HG02571 (cell line): ENCODE results near the gene AIMP2.
"Not testable (repeated sequence)": the region's sequence is repeated elsewhere in the genome, so short reads cannot be mapped to it uniquely, and the experiment has no call there.

ENCODE experiments used
- ATAC-seq: cut with Tn5 transposase; IDR thresholded peaks from one replicate; pipeline ENCODE4 v1.9.1; 2021; ENCODE audit warnings: mild to moderate bottlenecking, moderate library complexity; ENCODE audit not compliant: unreplicated experiment

Gene AIMP2

GRCh38 chr7:6026011-6026819 lies 17.1 kb downstream of the AIMP2 start:
- peak; percentile 51 for ATAC-seq

- no peak for ATAC-seq
Measured at GRCh38 chr7:6026820-6027311, 17.8 kb downstream of the AIMP2 start.

- ATAC-seq, result no peak
Measured at GRCh38 chr7:6027806-6028365, 18.8 kb downstream of the AIMP2 start.

GRCh38 chr7:6028563-6028962 lies 19.5 kb downstream of the AIMP2 start:
- no peak for ATAC-seq

GRCh38 chr7:6030988-6031387 lies 21.9 kb downstream of the AIMP2 start, which contains the start of gene ANKRD61:
TSS of gene ANKRD61 (plus strand) at chr7:6031376. CDS start at chr7:6031376, 0 bp downstream.
- ATAC-seq, result no peak

- ATAC-seq, result no peak
Measured at GRCh38 chr7:6031567-6031966, 22.5 kb downstream of the AIMP2 start.

GRCh38 chr7:6032167-6032566 lies 23.1 kb downstream of the AIMP2 start:
- no peak for ATAC-seq

GRCh38 chr7:6032641-6033040 lies 23.6 kb downstream of the AIMP2 start:
- ATAC-seq, result no peak

- ATAC-seq, result no peak
Measured at GRCh38 chr7:6035165-6035564, 26.1 kb downstream of the AIMP2 start.

- no peak for ATAC-seq
Measured at GRCh38 chr7:6035686-6036085, 26.6 kb downstream of the AIMP2 start.

GRCh38 chr7:6049780-6050179 lies 40.7 kb downstream of the AIMP2 start:
- ATAC-seq, result no peak

- ATAC-seq, result not testable (repeated sequence)
Measured at GRCh38 chr7:6051185-6051584, 42.1 kb downstream of the AIMP2 start.

- ATAC-seq, result no peak
Measured at GRCh38 chr7:6056616-6057015, 47.5 kb downstream of the AIMP2 start.

GRCh38 chr7:6057316-6058129 lies 48.5 kb downstream of the AIMP2 start:
- ATAC-seq, result no peak

GRCh38 chr7:6059941-6060340 lies 50.9 kb downstream of the AIMP2 start:
- ATAC-seq, result not testable (repeated sequence)

- ATAC-seq, result no peak
Measured at GRCh38 chr7:6071406-6071805, 62.3 kb downstream of the AIMP2 start.
